Aorta (tissue), 5 donors: ENCODE data around the gene CGRRF1. TPM values are rescaled to one million over a fixed set of nuclear protein-coding genes. Genes with fewer than 3 reads are reported as not detected.

Source experiments
- ATAC-seq: fragments of 200-7000 bp; cut with Tn5 transposase; one replicate; pipeline ENCODE4 v1.9.1; 2022; ENCODE audit warnings: moderate library complexity; ENCODE audit not compliant: low FRiP score
- DNase-seq, 2 donors: peaks; one replicate each; pipeline ENCODE4 v3.0.0-alpha.2; 2020
- H3K27ac ChIP-seq, 2 donors: one replicate each; pipeline ENCODE4 v1.5.1; 2013; ENCODE audit warnings: low read length in 2 of 2, mild to moderate bottlenecking in 2 of 2, moderate library complexity in 2 of 2, control low read depth in 1 of 2, inconsistent platforms in 1 of 2, low read depth in 1 of 2
- H3K27me3 ChIP-seq, 2 donors: one replicate each; pipeline ENCODE4 v1.6.1; 2013; ENCODE audit warnings: control low read depth in 1 of 2, low read length in 1 of 2, mild to moderate bottlenecking in 1 of 2, moderate library complexity in 1 of 2; ENCODE audit not compliant: insufficient read depth in 2 of 2, control insufficient read depth in 1 of 2
- H3K36me3 ChIP-seq, 2 donors: one replicate each; pipeline ENCODE4 v1.6.1; 2013; ENCODE audit warnings: control low read depth in 1 of 2, low read length in 1 of 2, mild to moderate bottlenecking in 1 of 2; ENCODE audit not compliant: insufficient read depth in 2 of 2, control insufficient read depth in 1 of 2
- H3K4me1 ChIP-seq, 2 donors: one replicate each; pipeline ENCODE4 v1.6.1; 2013; ENCODE audit warnings: low read length in 2 of 2, control low read depth in 1 of 2, mild to moderate bottlenecking in 1 of 2, moderate library complexity in 1 of 2; ENCODE audit not compliant: insufficient read depth in 2 of 2, control insufficient read depth in 1 of 2
- H3K4me3 ChIP-seq, 2 donors: one replicate each; pipeline ENCODE4 v1.5.1; 2013; ENCODE audit warnings: low read length in 2 of 2, control low read depth in 1 of 2, mild to moderate bottlenecking in 1 of 2
- H3K9me3 ChIP-seq: one replicate; pipeline ENCODE4 v1.6.1; 2013; ENCODE audit warnings: mild to moderate bottlenecking, low read length; ENCODE audit not compliant: control insufficient read depth
- WGBS, 2 donors: extraction: QIAGEN DNeasy Blood & Tissue Kit; methylation state at CpG; one replicate each; pipeline ENCODE4 v1.1.7; 2013; 5-methylcytosine and 5-hydroxymethylcytosine counted together
- intact Hi-C, 2 donors: fragments of 100-400 bp; cut with DNase I; formaldehyde crosslinking; loops; one replicate each; pipeline versions ENCODE4 v1.14.2 to v1.15.0; 2022
- polyA plus RNA-seq, 2 donors: library from polyadenylated mRNA; stranded (reverse); fragments of 200-250 nt; gene quantifications; one replicate each; pipeline ENCODE4 v1.2.3, GENCODE V29; 2013
- total RNA-seq, 2 donors: library from RNA; stranded (reverse); fragmentation: NEBNext Ultra II Directional; extraction: Animal tissue kit (Norgen Biotek cat#: 25700); gene quantifications; one replicate each; pipeline ENCODE4 v1.2.1, GENCODE V29; 2021
- donor health status: healthy with polysubstance abuse.
- donor health status: Bipolar disorder and iron deficiency.
- donor health status: DM: no; HTN: no; CAD: no.
- donor health status: DM: no; HTN: no; CAD: no.
- donor health status: DM: yes; HTN: yes; CAD: no.

The CGRRF1 gene
- total and polyA plus RNA-seq, 4 donors = 18.7 to 25.4 (median 20.6) TPM

DNA sequence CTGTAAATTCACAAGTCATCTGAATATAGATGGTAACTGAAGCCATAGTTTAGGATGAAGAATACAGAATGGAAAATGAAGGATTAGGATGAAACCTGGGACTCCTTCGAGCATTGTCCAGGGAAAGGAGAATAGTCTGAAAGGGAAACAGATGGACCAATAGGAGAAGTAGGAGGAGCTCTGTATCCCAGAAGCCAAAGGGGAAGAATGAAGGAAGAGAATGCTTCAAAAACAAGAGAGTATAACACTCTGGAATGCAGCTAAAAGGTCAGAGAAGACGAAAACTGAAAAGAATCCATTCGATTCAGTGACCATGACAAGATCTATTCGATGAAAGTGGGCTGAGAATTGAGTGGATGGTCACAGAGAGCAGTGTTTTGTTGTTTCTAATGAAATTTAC lies 21.9 kb upstream of the CGRRF1 start:
- Histone ChIP-seq H3K36me3 (no peaks in the 10 kb centered on the region), H3K4me1 (peaks cover 0 to 2% of the 10 kb centered on the region in 2 donors), H3K27me3 (no peaks in the 10 kb centered on the region), H3K9me3 (no peaks in the 10 kb centered on the region), H3K27ac (peak overlapping the region in 1 of 2 donors; percentile 63), H3K4me3 (peak overlapping the region; percentile 54 to 83)
- intact Hi-C loops = loop anchor here in 1 of 2 donors (1.0 kb wide), 1 partner anchor 22 kb away; the partner anchor contains the start of gene CGRRF1
- 32 to 39% methylated on average over 4 of the region's 4 CpGs for whole genome bisulfite sequencing, 2 donors
- ATAC-seq (no peak), DNase-seq (no peak)

DNA sequence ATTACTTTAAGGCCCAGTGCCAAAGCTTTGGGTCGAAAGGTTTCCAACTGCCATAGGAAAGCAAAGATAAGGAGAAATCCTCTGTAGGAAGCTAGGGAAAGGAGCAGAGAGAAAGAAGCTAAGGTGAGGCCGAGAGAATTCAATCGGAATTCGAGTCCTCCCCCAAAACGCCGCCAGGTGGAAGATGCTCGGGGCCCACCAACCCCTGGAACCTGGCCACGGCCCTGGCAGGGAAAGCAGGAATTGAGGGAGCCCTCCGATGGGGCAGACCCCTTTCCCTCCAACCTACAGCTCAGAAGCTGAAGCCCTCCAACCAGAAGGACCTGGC lies 21.4 kb upstream of the CGRRF1 start:
- WGBS, 2 donors = 0 to 1% methylated on average over 9 of the region's 9 CpGs
- no peak for ATAC-seq
- intact Hi-C loops = loop anchor here in 1 of 2 donors (1.0 kb wide), 1 partner anchor 21 kb away; the partner anchor contains the start of gene CGRRF1
- Histone ChIP-seq H3K36me3 (no peaks in the 10 kb centered on the region), H3K4me3 (peak overlapping the region; percentile 54 to 83), H3K27ac (peak overlapping the region; percentile 63 to 89), H3K27me3 (no peaks in the 10 kb centered on the region), H3K9me3 (no peaks in the 10 kb centered on the region), H3K4me1 (peaks cover 0 to 2% of the 10 kb centered on the region in 2 donors)
- no peak for DNase-seq

DNA sequence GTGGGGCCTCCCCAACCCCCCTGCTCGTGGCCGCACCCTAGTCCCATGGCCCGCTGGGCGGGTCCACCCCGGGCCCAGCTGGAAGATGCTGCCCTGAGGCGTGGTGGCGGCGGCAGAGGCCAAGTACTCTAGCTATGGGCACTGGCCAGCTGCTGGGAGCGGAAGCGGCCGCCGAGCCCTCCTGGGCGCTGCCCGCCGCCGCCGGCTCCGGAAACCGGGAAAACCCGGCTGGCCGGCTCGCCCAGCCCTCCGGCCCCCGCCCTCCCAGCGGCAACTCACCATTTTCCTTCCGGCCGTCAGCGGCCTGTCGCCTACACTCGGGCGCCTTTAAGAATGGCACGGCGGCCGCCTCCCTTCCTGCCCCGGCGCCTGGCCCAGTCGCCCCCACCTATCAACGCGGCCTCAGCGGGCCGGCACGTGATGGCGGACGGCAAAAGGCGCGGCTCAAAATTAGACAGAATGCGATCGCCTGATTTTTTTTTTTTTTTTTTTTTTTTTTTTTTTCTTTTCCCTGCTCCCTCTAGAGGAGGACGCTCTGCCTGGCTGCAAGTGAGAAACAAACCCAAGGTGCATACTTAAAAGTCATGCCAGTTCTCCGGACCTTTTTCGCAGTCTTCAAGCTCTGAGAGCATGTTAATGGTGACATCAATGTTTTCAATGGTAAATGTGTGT lies 20.9 kb upstream of the CGRRF1 start, which contains the start of gene GMFB:
Gene GMFB, minus strand, starts transcription at position 335 of the 672 bp plus-strand sequence. Its CDS starts 53 bp downstream, at position 282.
- H3K9me3 ChIP-seq = no peaks in the 10 kb centered on the region
- peak; percentile 97 for DNase-seq
- intact Hi-C loops = loop anchor here in 1 of 2 donors (1.0 kb wide), 1 partner anchor 21 kb away; the partner anchor contains the start of gene CGRRF1
- peak; percentile 98 for ATAC-seq
- H3K4me1 ChIP-seq = peaks cover 0 to 2% of the 10 kb centered on the region in 2 donors
- H3K36me3 ChIP-seq = no peaks in the 10 kb centered on the region
- H3K4me3 ChIP-seq = peak within 1 kb of the TSS; percentile 54 to 83
- peak within 1 kb of the TSS; percentile 63 to 89 for H3K27ac ChIP-seq
- no peaks in the 10 kb centered on the region for H3K27me3 ChIP-seq
- WGBS, 2 donors = 1% methylated on average over 51 of the region's 51 CpGs

DNA sequence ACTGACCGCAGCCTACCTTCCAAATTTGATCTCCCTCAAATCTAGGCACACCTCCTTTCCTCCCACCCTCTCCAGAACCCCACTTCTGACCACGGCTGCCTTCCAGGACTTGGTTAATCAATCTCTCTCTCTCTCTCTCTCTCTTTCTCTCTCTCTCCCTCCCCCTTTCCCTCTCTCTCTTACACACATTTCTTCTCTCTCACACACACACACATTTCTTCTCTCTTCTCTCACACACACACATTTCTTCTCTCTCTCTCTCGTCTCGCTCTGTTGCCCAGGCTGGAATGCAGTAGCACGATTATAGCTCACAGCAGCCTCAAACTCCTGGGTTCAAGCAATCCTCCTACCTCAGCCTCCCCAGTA lies 20.4 kb upstream of the CGRRF1 start:
- Histone ChIP-seq H3K4me1 (peaks cover 0 to 2% of the 10 kb centered on the region in 2 donors), H3K27me3 (no peaks in the 10 kb centered on the region), H3K4me3 (peak overlapping the region in 1 of 2 donors; percentile 38), H3K27ac (peak overlapping the region in 1 of 2 donors; percentile 61), H3K36me3 (no peaks in the 10 kb centered on the region), H3K9me3 (no peaks in the 10 kb centered on the region)
- intact Hi-C loops = no loop called here
- peak; percentile 20 for ATAC-seq
- no peak for DNase-seq
- 12 to 17% methylated on average over 5 of the region's 5 CpGs for WGBS, 2 donors

DNA sequence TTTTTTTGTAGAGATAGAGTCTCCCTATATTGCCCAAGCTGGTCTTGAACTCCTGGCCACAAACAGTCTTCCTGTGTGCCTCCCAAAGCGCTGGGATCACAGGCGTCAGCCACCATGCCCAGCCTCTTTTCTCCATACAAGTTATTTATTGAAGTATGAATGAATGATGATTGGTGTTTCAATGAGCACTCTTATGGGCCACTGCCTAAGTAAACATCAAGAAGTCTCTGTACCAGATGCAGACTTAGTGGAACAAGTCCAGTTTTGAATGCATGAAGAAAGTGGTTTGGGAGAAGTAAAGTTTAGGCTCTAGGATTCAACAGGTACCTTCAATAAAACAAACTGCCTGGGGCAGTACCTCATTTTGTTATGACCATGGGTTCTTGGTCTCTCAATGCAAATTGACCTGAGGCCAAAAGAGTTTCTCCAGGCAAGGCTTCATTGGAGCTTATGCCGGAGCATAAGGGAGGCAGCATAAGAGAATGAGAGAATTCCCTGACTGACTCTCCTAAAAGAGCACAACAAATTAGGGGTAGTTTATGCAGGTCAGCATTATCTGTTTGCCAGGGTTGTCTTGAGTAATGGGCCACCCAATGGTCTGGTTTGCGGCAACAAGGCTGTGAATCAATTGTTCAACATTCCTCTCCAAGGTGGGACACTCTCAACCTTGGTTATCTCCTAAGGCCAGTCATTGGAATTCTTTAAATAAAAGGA lies 19.8 kb upstream of the CGRRF1 start:
- WGBS, 2 donors = 86 to 88% methylated on average over 4 of the region's 4 CpGs
- no peak overlapping the region for H3K4me3 ChIP-seq
- DNase-seq (no peak), ATAC-seq (no peak)
- intact Hi-C loops = no loop called here
- H3K4me1 ChIP-seq = peaks cover 0 to 2% of the 10 kb centered on the region in 2 donors
- no peaks in the 10 kb centered on the region for H3K36me3 ChIP-seq
- H3K27ac ChIP-seq = no peak overlapping the region
- no peaks in the 10 kb centered on the region for H3K9me3 ChIP-seq
- H3K27me3 ChIP-seq = no peaks in the 10 kb centered on the region

DNA sequence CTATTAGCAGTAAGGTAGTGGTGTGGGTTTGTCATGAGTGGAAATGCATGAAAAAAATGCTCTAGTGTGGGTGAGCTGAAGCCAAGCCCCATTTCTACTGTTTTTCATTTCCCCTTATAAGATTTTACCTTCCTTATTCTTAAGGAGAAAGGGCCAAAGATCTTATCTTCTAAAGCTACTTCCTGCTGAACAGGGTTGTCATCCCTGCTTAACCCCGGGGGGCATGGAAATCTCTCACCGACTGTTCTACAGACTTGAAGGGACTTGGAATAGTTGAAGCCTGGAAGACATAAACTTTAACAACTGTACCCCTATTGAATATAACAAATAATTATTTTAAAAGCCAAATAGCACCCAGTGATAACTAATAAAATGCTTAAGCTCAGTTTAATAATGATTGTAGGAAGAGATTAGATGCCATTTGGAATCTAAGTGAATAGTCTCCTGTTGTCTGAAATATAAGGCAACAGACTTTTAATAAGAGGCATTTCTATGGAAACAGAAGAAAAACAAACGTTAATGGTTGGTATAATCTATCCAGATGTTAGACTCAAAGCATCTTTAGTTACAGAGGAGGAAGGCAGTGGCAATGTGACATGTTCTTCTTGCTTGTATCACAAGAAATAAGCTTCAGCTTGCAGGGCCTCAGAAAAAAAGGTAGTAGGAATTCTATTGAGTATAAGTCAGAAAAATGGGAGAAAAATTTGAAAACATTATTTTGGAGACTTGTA lies 19.1 kb upstream of the CGRRF1 start:
- intact Hi-C loops = no loop called here
- Histone ChIP-seq H3K9me3 (no peaks in the 10 kb centered on the region), H3K4me3 (no peak overlapping the region), H3K27me3 (no peaks in the 10 kb centered on the region), H3K36me3 (no peaks in the 10 kb centered on the region), H3K27ac (no peak overlapping the region), H3K4me1 (peaks cover 0 to 2% of the 10 kb centered on the region in 2 donors)
- 40 to 46% methylated on average over 3 of the region's 3 CpGs for WGBS, 2 donors
- no peak for DNase-seq
- no peak for ATAC-seq

DNA sequence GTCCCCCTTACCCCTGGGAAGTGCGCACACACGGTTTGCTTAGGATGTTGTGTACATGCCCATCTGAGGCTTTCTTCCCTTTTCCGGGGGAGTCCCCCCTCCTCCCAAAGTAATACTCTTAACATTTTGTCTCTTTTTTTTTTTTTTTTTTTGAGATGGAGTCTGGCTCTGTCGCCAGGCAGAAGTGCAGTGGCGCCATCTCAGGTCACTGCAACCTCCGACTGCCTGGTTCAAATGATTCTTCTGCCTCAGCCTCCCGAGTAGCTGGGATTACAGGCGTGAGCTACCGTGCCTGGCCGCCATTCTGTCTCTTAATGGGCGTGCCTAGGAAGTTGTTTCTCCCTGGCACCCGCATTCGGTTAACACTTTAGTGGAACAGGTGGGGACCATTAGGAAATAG lies 16.4 kb upstream of the CGRRF1 start:
- 60% methylated on average over 13 of the region's 13 CpGs for WGBS, 2 donors
- no peaks in the 10 kb centered on the region for H3K9me3 ChIP-seq
- ATAC-seq (no peak), DNase-seq (no peak)
- intact Hi-C loops = no loop called here
- H3K27me3 ChIP-seq = no peaks in the 10 kb centered on the region
- no peak overlapping the region for H3K27ac ChIP-seq
- H3K4me3 ChIP-seq = no peak overlapping the region
- H3K36me3 ChIP-seq = no peaks in the 10 kb centered on the region
- H3K4me1 ChIP-seq = no peaks in the 10 kb centered on the region

DNA sequence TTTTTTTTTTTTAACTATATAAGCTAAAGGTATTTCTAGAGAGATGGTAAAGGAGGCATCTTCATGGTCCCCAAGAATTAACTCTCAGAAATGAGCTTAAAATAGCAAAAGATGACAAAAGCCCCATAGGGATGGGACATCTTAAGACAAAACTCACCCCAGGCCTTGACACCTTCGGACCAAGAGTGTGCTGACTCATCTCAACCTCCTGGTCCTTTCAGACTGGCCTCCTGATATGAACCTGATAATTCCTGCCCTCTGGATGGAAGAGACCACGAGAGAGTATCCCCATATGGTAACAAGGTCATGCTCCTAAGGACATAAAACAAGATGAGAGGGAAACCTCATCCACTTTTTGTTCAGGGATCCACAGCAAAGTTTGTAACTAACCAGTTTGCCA lies 12.5 kb upstream of the CGRRF1 start:
- no peak for ATAC-seq
- H3K9me3 ChIP-seq = no peaks in the 10 kb centered on the region
- H3K4me3 ChIP-seq = no peak overlapping the region
- H3K27me3 ChIP-seq = no peaks in the 10 kb centered on the region
- H3K27ac ChIP-seq = no peak overlapping the region
- 64 to 82% methylated on average over 2 of the region's 2 CpGs for WGBS, 2 donors
- H3K4me1 ChIP-seq = no peaks in the 10 kb centered on the region
- H3K36me3 ChIP-seq = no peaks in the 10 kb centered on the region
- intact Hi-C loops = no loop called here
- DNase-seq = no peak
